ENCODE measurements around the gene KCNE1. TPM values are rescaled to one million over a fixed set of nuclear protein-coding genes. Genes with fewer than 3 reads are reported as not detected.
"Not testable (repeated sequence)": the region's sequence is repeated elsewhere in the genome, so short reads cannot be mapped to it uniquely, and the experiment has no call there.

The KCNE1 gene
- total and polyA plus RNA-seq, 2 of the 13 experiments (the other 11 are each of a cell fraction or from before 2014, with no cell fraction given): 0.35 TPM; not detected in 1

- DNase-seq (ENCODE audit: low spot score); FAIRE-seq; ATAC-seq; H3K9me3 ChIP-seq (ENCODE audit: low read length); H3K27me3 ChIP-seq (ENCODE audit: control insufficient read depth in 1 of 2, insufficient read depth in 2 of 2, low read length in 2 of 2); BruUV-seq (replicated peaks); H3K36me3 ChIP-seq (replicated peaks in 1 of 2; ENCODE audit: control insufficient read depth in 1 of 2, insufficient read depth in 2 of 2, low read length in 2 of 2); intact Hi-C loops (cut with micrococcal nuclease; ENCODE audit: unreplicated experiment); H3K4me3 ChIP-seq (replicated peaks in 1 of 3; ENCODE audit: insufficient read depth in 1 of 3, low read depth in 2 of 3, low read length in 3 of 3); POLR2A ChIA-PET; H3K79me2 ChIP-seq (ENCODE audit: insufficient read depth, low read length); H3K9ac ChIP-seq (ENCODE audit: insufficient read depth, low read depth, low read length); H2AFZ ChIP-seq (ENCODE audit: low read length); H3K4me2 ChIP-seq (ENCODE audit: low read depth, low read length); H3K4me1 ChIP-seq (ENCODE audit: insufficient read depth, low read length); H3K27ac ChIP-seq (ENCODE audit: extremely low read length, insufficient read depth, low read length); CTCF ChIA-PET (ENCODE audit: low intra/inter-chr PET ratio, low total read pairs); in situ Hi-C loops (cut with HindIII; ENCODE audit: extremely low pct_ligation_motif_present, low pct_unique_long_range_greater_than_20kb); H4K20me1 ChIP-seq (ENCODE audit: insufficient read depth, low read length): not testable (repeated sequence)
- WGBS (ENCODE audit: low lambda C conversion rate): no CpG with 5 or more reads among the region's 5 CpGs
Observed at GRCh38 chr21:34400522-34400921, 111.5 kb downstream of the KCNE1 start.

Small RNA genes lying within 50 kb of the gene (small RNA-seq; reads per million reads assigned to genes)
- 0 reads per million in 3 experiments for gene RF00614 (ENCODE audit: insufficient read depth in 2 of 3, insufficient read length in 3 of 3, low read depth in 2 of 3, low replicate concordance in 1 of 3)

Other genes with a start within 250 kb of the KCNE1 start
- not detected in 2 replicates for gene KCNE2, start 148.2 kb downstream of the KCNE1 start, total RNA-seq (2016; rRNA removed; fragmentation: Illumina TruSeq; extraction: Trizol)
- gene KCNE2, start 148.2 kb downstream of the KCNE1 start, polyA plus RNA-seq (2011; rRNA removed): 0.07 TPM in 1 of 2 replicates, not detected in the other
- gene SMIM11, start 136.7 kb downstream of the KCNE1 start, total RNA-seq (2016; rRNA removed; fragmentation: Illumina TruSeq; extraction: Trizol): 6.4 and 33.6 TPM in 2 replicates
- gene SMIM11, start 136.7 kb downstream of the KCNE1 start, polyA plus RNA-seq (2011; rRNA removed): 6.8 and 18.9 TPM in 2 replicates
- not detected in 2 replicates for gene SMIM34, start 88.3 kb downstream of the KCNE1 start, total RNA-seq (2016; rRNA removed; fragmentation: Illumina TruSeq; extraction: Trizol)
- not detected in 2 replicates for gene SMIM34, start 88.3 kb downstream of the KCNE1 start, polyA plus RNA-seq (2011; rRNA removed)
- 34.1 and 35.1 TPM in 2 replicates for gene RCAN1, start 102.9 kb upstream of the KCNE1 start, total RNA-seq (2016; rRNA removed; fragmentation: Illumina TruSeq; extraction: Trizol)
- gene RCAN1, start 102.9 kb upstream of the KCNE1 start, polyA plus RNA-seq (2011; rRNA removed): 8.5 and 9.4 TPM in 2 replicates
- gene CLIC6, start 156.8 kb upstream of the KCNE1 start, total RNA-seq (2016; rRNA removed; fragmentation: Illumina TruSeq; extraction: Trizol): not detected in 2 replicates
- not detected in 2 replicates for gene CLIC6, start 156.8 kb upstream of the KCNE1 start, polyA plus RNA-seq (2011; rRNA removed)